Measurements from ENCODE around the gene DYNLRB1. TPM values are rescaled to one million over a fixed set of nuclear protein-coding genes. Genes with fewer than 3 reads are reported as not detected.

DYNLRB1 gene
- total RNA-seq, 1 donor = 57.4 TPM

- H3K4me3 ChIP-seq (ENCODE audit: low read depth, low read length) = no peak overlapping the region
- TF ChIP-seq CTCF (IDR thresholded peaks at IDR 0.05; ENCODE audit: insufficient read depth, low read depth, low read length) = no peak
- DNase-seq (ENCODE audit: low read depth) = no peak
These were observed 62.3 kb downstream of the DYNLRB1 start for GRCh38 chr20:34578521-34578920.

GRCh38 chr20:34579191-34579978, 63.2 kb downstream of the DYNLRB1 start:
- TF ChIP-seq CTCF (IDR thresholded peaks at IDR 0.05; ENCODE audit: insufficient read depth, low read depth, low read length) = peak; percentile 77
- H3K4me3 ChIP-seq (ENCODE audit: low read depth, low read length) = no peak overlapping the region
- peak; percentile 78 for DNase-seq (ENCODE audit: low read depth)

- no peak overlapping the region for H3K4me3 ChIP-seq (ENCODE audit: low read depth, low read length)
- DNase-seq (ENCODE audit: low read depth) = no peak
- TF ChIP-seq CTCF (IDR thresholded peaks at IDR 0.05; ENCODE audit: insufficient read depth, low read depth, low read length) = no peak
These were observed 64.0 kb downstream of the DYNLRB1 start for GRCh38 chr20:34579979-34580940.

GRCh38 chr20:34581341-34582184, 65.3 kb downstream of the DYNLRB1 start:
- TF ChIP-seq CTCF (IDR thresholded peaks at IDR 0.05; ENCODE audit: insufficient read depth, low read depth, low read length) = no peak
- peak; percentile 59 for DNase-seq (ENCODE audit: low read depth)
- no peak overlapping the region for H3K4me3 ChIP-seq (ENCODE audit: low read depth, low read length)

- DNase-seq (ENCODE audit: low read depth) = no peak
- TF ChIP-seq CTCF (IDR thresholded peaks at IDR 0.05; ENCODE audit: insufficient read depth, low read depth, low read length) = no peak
- H3K4me3 ChIP-seq (ENCODE audit: low read depth, low read length) = no peak overlapping the region
These were observed 66.0 kb downstream of the DYNLRB1 start for GRCh38 chr20:34582221-34582620.

- no peak overlapping the region for H3K4me3 ChIP-seq (ENCODE audit: low read depth, low read length)
- TF ChIP-seq CTCF (IDR thresholded peaks at IDR 0.05; ENCODE audit: insufficient read depth, low read depth, low read length) = no peak
- DNase-seq (ENCODE audit: low read depth) = no peak
These were observed 66.7 kb downstream of the DYNLRB1 start for GRCh38 chr20:34582911-34583310.
